Activated CD8-positive, alpha-beta T cell treated with anti-CD3 and anti-CD28 coated beads for 36 hours (primary cell): ENCODE results near the gene XRCC5. TPM values are rescaled to one million over a fixed set of nuclear protein-coding genes. Genes with fewer than 3 reads are reported as not detected.
A peak's percentile ranks its signal among the peaks of the same experiment; 100 is the strongest.

ENCODE experiments used
- ATAC-seq: fragments of 200-7000 bp; cut with Tn5 transposase; one replicate; pipeline ENCODE4 v1.10.0; 2021; ENCODE audit warnings: mild to moderate bottlenecking, moderate library complexity
- CTCF ChIA-PET: fragments of 350-600 bp; sonication (Branson Sonifier 250); formaldehyde crosslinking; loops from one replicate; lab custom pipeline; 2021; ENCODE audit warnings: antibody characterized with exemption; lab: Charles Lee
- POLR2A ChIA-PET: fragments of 350-600 bp; sonication (Branson Sonifier 250); formaldehyde crosslinking; loops from one replicate; lab custom pipeline; 2021; ENCODE audit warnings: antibody characterized with exemption; lab: Charles Lee
- DNase-seq: peaks from one replicate; pipeline ENCODE4 v3.0.0-alpha.2; 2020
- H3K27ac Mint-ChIP-seq: one replicate; pipeline ENCODE4 v1.8.0; 2021; ENCODE audit warnings: mild to moderate bottlenecking, mixed read lengths
- H3K27me3 Mint-ChIP-seq: one replicate; pipeline ENCODE4 v1.8.0; 2021; ENCODE audit warnings: mixed read lengths
- H3K36me3 Mint-ChIP-seq: one replicate; pipeline ENCODE4 v1.8.0; 2021; ENCODE audit warnings: low read depth, mixed read lengths
- H3K4me1 Mint-ChIP-seq: one replicate; pipeline ENCODE4 v1.8.0; 2021; ENCODE audit warnings: low read depth, mixed read lengths
- H3K4me3 Mint-ChIP-seq: one replicate; pipeline ENCODE4 v1.8.0; 2021; ENCODE audit warnings: mild to moderate bottlenecking, moderate library complexity, mixed read lengths
- H3K9me3 Mint-ChIP-seq: one replicate; pipeline ENCODE4 v1.8.0; 2021; ENCODE audit warnings: mixed read lengths
- intact Hi-C: fragments of 100-400 bp; cut with micrococcal nuclease; formaldehyde crosslinking; loops from one replicate; pipeline ENCODE4 v1.10.0; 2022
- total RNA-seq, 2 experiments: library from RNA; stranded (reverse); gene quantifications; one replicate each; pipeline ENCODE4 v1.2.3, GENCODE V29; 2021
- TF ChIP-seq, protein P1 (sequence below): fragments of 200-600 bp; IDR thresholded peaks from one replicate; pipeline ENCODE4 v1.8.0; 2022; ENCODE audit warnings: antibody characterized with exemption, mild to moderate bottlenecking

The XRCC5 gene
- total RNA-seq, 2 experiments from 2014 or later: 541 to 544 TPM

DNA sequence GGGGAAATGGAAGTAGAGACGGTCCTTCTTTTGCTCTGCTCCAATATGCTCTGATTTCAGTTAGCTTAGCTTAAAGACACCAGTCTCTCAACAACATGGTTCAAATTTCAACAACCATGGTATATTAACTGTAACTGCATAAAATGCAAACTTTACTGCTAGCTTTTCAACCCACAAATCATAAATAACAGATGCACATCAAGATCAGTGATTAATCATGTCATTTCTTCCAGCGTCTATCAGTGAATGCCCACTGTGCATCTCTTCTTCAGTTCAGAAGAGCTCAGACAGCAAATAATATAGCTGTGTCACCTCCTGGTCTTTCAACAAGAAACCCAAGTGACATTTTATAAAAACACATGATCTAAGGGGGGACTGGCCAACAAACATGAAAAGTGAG lies 40.1 kb upstream of the XRCC5 start:
- H3K36me3 Mint-ChIP-seq: peaks cover 5% of the 10 kb centered on the region
- CTCF ChIA-PET: interaction anchor here (1.7 to 3.5 kb wide), 3 partner anchors 11 to 36 kb away, joined by 4 to 11 read pairs (median 4); partner anchors contain the start of genes PECR and TMEM169
- POLR2A ChIA-PET: interaction anchor here (0.5 kb wide), 1 partner anchor 148 kb away, joined by 3 read pairs; no protein-coding TSS in a partner anchor
- H3K4me1 Mint-ChIP-seq: peaks cover 17% of the 10 kb centered on the region
- no peaks in the 10 kb centered on the region for H3K27me3 Mint-ChIP-seq
- no peak overlapping the region for H3K4me3 Mint-ChIP-seq
- DNase-seq (no peak), ATAC-seq (no peak)
- no peaks in the 10 kb centered on the region for H3K9me3 Mint-ChIP-seq
- intact Hi-C loops: no loop called here
- no peak overlapping the region for H3K27ac Mint-ChIP-seq
- TF ChIP-seq, protein P1, sequence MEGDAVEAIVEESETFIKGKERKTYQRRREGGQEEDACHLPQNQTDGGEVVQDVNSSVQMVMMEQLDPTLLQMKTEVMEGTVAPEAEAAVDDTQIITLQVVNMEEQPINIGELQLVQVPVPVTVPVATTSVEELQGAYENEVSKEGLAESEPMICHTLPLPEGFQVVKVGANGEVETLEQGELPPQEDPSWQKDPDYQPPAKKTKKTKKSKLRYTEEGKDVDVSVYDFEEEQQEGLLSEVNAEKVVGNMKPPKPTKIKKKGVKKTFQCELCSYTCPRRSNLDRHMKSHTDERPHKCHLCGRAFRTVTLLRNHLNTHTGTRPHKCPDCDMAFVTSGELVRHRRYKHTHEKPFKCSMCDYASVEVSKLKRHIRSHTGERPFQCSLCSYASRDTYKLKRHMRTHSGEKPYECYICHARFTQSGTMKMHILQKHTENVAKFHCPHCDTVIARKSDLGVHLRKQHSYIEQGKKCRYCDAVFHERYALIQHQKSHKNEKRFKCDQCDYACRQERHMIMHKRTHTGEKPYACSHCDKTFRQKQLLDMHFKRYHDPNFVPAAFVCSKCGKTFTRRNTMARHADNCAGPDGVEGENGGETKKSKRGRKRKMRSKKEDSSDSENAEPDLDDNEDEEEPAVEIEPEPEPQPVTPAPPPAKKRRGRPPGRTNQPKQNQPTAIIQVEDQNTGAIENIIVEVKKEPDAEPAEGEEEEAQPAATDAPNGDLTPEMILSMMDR: no peak

DNA sequence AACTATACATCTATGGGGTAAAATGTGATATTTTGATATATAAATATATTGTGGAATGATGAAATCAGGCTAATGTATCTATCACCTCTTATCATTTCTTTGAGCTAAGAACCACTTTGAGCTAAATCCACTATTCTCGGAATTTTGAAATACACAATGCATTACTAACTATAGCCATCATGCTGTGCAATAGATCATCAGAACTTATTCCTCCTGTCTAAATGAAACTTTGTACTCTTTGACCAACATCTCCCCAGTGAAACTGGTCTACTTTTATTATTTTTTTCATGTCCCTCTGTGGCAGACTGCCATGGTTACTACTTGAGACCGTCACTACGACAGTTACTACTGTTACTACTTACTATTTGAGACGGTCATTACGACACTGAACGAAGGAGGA lies 39.0 kb upstream of the XRCC5 start:
- TF ChIP-seq, protein P1: no peak
- Mint-ChIP-seq H3K4me1 (peaks cover 24% of the 10 kb centered on the region), H3K27me3 (no peaks in the 10 kb centered on the region), H3K4me3 (no peak overlapping the region), H3K27ac (no peak overlapping the region), H3K36me3 (peaks cover 5% of the 10 kb centered on the region), H3K9me3 (no peaks in the 10 kb centered on the region)
- ATAC-seq (no peak), DNase-seq (no peak)
- intact Hi-C loops: no loop called here
- ChIA-PET CTCF (interaction anchor here (1.2 to 3.5 kb wide), 3 partner anchors 11 to 37 kb away, joined by 5 to 11 read pairs (median 10); partner anchors contain the start of genes PECR and TMEM169), POLR2A (no interaction called here)

DNA sequence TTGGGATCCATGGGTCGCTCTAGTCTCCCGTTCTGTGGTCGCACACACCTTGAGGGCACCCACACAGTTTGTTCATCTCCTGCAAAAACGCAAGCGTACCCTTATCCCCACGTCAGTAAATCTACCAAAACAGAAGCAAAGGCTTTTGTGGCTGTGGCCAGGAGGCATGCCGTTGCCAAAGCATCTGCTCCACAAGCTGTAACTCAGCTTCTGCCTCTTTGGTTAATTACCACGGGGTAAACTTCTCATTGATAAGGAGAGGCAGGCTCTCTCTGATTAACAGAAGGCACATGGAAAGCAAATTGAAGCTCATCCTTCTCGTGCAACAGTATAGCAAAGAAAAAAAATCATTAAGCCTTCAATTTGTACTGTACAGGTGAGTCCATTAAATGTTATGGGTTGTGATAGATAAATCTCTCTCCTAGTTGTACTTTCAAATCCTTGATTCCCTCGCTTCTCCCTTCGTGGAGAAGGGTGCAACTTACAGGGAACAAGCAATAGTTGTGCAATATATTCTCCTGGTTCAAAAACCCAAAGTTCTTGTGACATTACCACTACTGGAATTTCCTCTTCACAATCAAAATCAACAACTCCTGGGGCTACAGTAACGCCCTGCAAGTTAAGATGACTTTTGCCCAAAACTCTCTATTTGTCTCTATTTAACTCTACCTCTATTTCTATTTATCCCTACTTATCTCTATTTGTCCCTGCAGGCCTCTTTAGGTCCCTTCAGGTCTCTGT lies 37.9 kb upstream of the XRCC5 start:
- TF ChIP-seq, protein P1: no peak
- POLR2A ChIA-PET: no interaction called here
- Mint-ChIP-seq H3K4me1 (peaks cover 32% of the 10 kb centered on the region), H3K4me3 (no peak overlapping the region), H3K27ac (no peak overlapping the region), H3K27me3 (no peaks in the 10 kb centered on the region), H3K9me3 (no peaks in the 10 kb centered on the region), H3K36me3 (peaks cover 5% of the 10 kb centered on the region)
- intact Hi-C loops: no loop called here
- CTCF ChIA-PET: interaction anchor here (0.6 to 3.5 kb wide), 3 partner anchors 12 to 38 kb away, joined by 4 to 11 read pairs (median 10); partner anchors contain the start of gene XRCC5
- DNase-seq (no peak), ATAC-seq (no peak)

DNA sequence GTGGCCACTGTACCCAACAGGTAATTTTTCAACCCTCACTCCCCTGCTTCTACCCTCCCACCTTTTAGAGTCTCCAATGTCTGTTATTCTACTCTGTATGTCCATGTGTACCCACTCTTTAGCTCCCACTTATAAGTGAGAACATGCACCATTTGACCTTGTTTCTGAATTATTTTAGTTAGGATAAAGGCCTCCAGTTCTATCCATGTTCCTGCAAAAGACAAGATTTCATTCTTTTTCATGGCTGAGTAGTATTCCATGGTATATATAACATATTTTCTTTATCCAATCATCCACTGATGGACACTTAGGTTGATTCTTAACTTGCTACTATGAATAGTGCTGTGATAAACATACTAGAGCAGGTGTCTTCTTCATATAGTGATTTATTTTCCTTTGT lies 36.7 kb upstream of the XRCC5 start:
- H3K4me1 Mint-ChIP-seq: peaks cover 32% of the 10 kb centered on the region
- no peaks in the 10 kb centered on the region for H3K27me3 Mint-ChIP-seq
- no peak overlapping the region for H3K27ac Mint-ChIP-seq
- no peaks in the 10 kb centered on the region for H3K9me3 Mint-ChIP-seq
- DNase-seq: no peak
- TF ChIP-seq, protein P1: no peak
- ATAC-seq: no peak
- CTCF ChIA-PET: interaction anchor here (0.8 to 2.6 kb wide), 2 partner anchors 13 to 38 kb away, joined by 3 to 8 read pairs; no protein-coding TSS in a partner anchor
- H3K4me3 Mint-ChIP-seq: no peak overlapping the region
- intact Hi-C loops: no loop called here
- POLR2A ChIA-PET: interaction anchor here (0.6 kb wide), 1 partner anchor 407 kb away, joined by 3 read pairs; no protein-coding TSS in a partner anchor
- peaks cover 5% of the 10 kb centered on the region for H3K36me3 Mint-ChIP-seq

DNA sequence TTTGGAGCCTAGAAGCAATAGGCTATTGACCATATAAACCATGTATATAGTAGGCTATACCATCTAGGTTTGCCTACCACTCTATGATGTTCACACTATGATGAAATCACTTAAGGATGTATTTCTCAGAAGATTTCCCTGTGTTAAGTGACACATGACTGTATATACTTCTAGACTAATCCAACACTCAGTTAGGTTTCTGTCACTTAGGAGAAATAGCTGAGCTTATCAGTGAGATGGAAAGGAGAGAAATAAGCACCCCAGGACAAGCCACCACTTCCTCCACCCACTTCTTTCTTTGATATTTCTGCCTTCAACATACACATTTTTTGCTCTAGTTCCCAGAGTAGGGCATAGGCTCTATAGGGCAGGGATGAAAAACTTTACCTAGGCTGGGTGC lies 35.4 kb upstream of the XRCC5 start:
- Mint-ChIP-seq H3K4me3 (no peak overlapping the region), H3K9me3 (no peaks in the 10 kb centered on the region), H3K27ac (peak overlapping the region; percentile 50), H3K36me3 (peaks cover 5% of the 10 kb centered on the region), H3K4me1 (peaks cover 32% of the 10 kb centered on the region), H3K27me3 (no peaks in the 10 kb centered on the region)
- CTCF ChIA-PET: interaction anchor here (1.2 to 2.6 kb wide), 3 partner anchors 11 to 39 kb away, joined by 3 to 8 read pairs (median 4); no protein-coding TSS in a partner anchor
- intact Hi-C loops: no loop called here
- DNase-seq (no peak), ATAC-seq (peak; percentile 91)
- TF ChIP-seq, protein P1: no peak
- POLR2A ChIA-PET: interaction anchor here (0.7 kb wide), 1 partner anchor 36 kb away, joined by 3 read pairs; no protein-coding TSS in a partner anchor
